Prostate gland (tissue), 2 donors: ENCODE results near the gene CACFD1.

Experiments
- POLR2A ChIP-seq: fragments of 450-650 bp; IDR thresholded peaks from one replicate; pipeline ENCODE4 v1.6.1; 2016; ENCODE audit warnings: antibody characterized with exemption, mild to moderate bottlenecking
- TF ChIP-seq, protein P1 (sequence below), 4 experiments: fragments of 200-600 bp in 2 of 4; fragments of 450-650 bp in 2 of 4; sonication (generic) in 2 of 4; IDR thresholded peaks; 1 replicate in 3 of 4; 2 replicates in 1 of 4; pipeline ENCODE4 v1.5.1; 2016 to 2019; ENCODE audit warnings: antibody characterized with exemption in 4 of 4, mild to moderate bottlenecking in 2 of 4, moderate library complexity in 2 of 4

DNA sequence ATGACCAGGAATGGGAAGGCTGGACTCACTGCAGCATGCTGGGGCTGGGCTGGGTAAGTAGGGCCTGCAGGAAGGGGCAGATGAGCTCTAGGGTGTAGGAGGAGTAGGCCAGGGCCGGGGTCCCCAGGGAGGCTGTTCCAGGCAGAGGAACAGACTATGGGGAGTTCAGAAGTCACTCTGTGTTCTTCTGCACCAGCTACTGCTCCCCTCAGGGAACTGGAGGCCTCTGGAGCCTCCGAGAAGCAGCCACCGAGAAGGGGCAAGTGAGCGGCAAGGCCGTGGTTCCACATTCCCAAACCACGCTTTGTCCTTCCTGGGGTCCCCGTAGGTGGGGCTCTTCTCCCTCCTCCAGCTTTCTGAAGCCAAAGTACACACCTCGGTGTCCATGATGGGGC lies 27.6 kb downstream of the CACFD1 start:
- TF ChIP-seq, protein P1, sequence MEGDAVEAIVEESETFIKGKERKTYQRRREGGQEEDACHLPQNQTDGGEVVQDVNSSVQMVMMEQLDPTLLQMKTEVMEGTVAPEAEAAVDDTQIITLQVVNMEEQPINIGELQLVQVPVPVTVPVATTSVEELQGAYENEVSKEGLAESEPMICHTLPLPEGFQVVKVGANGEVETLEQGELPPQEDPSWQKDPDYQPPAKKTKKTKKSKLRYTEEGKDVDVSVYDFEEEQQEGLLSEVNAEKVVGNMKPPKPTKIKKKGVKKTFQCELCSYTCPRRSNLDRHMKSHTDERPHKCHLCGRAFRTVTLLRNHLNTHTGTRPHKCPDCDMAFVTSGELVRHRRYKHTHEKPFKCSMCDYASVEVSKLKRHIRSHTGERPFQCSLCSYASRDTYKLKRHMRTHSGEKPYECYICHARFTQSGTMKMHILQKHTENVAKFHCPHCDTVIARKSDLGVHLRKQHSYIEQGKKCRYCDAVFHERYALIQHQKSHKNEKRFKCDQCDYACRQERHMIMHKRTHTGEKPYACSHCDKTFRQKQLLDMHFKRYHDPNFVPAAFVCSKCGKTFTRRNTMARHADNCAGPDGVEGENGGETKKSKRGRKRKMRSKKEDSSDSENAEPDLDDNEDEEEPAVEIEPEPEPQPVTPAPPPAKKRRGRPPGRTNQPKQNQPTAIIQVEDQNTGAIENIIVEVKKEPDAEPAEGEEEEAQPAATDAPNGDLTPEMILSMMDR (IDR thresholded peaks at IDR 0.05) = no peak
- TF ChIP-seq POLR2A = no peak
